Sigmoid colon (tissue), 4 donors: ENCODE measurements around the gene PRRT1B.
A peak's percentile ranks its signal among the peaks of the same experiment; 100 is the strongest.

Experiments used
- CTCF ChIP-seq, 4 experiments: fragments of 450-650 bp in 3 of 4; fragments of 200-600 bp in 1 of 4; IDR thresholded peaks; one replicate each; pipeline ENCODE4 v1.5.1; 2016 to 2019; ENCODE audit warnings: antibody characterized with exemption in 4 of 4, mild to moderate bottlenecking in 3 of 4, moderate library complexity in 2 of 4
- POLR2A ChIP-seq, 2 donors: fragments of 450-650 bp; IDR thresholded peaks; one replicate each; pipeline ENCODE4 v1.6.1; 2016; ENCODE audit warnings: antibody characterized with exemption in 2 of 2, mild to moderate bottlenecking in 2 of 2, moderate library complexity in 2 of 2
- POLR2AphosphoS5 ChIP-seq, 4 donors: sonication (generic); formaldehyde crosslinking; IDR thresholded peaks; one replicate each; pipeline ENCODE4 v1.6.1; 2017; ENCODE audit warnings: antibody characterized with exemption in 4 of 4

GRCh38 chr9:131530920-131531832, 14.1 kb upstream of the PRRT1B start, which contains the start of gene UCK1:
- no peak for TF ChIP-seq CTCF (IDR thresholded peaks at IDR 0.05)
- peak; percentile 55 to 58 for TF ChIP-seq POLR2A (IDR thresholded peaks at IDR 0.05)
- TF ChIP-seq POLR2AphosphoS5 (IDR thresholded peaks at IDR 0.05) = peak; percentile 64 to 91 (median 78)
